HepG2 (cell line): Measurements from ENCODE around the gene APC2. TPM values are rescaled to one million over a fixed set of nuclear protein-coding genes. Genes with fewer than 3 reads are reported as not detected.
A peak's percentile ranks its signal among the peaks of the same experiment; 100 is the strongest.

Experiments used
- KLF12 ChIP-seq: sonication (generic); formaldehyde crosslinking; IDR thresholded peaks from 2 replicates; pipeline ENCODE4 v1.4.0; 2020; ENCODE audit warnings: missing genetic modification reagents, borderline replicate concordance
- MIER2 ChIP-seq: IDR thresholded peaks from 2 replicates; pipeline ENCODE4 v1.6.1; 2016; ENCODE audit warnings: missing biosample characterization, missing genetic modification reagents
- SAFB2 ChIP-seq: sonication (generic); formaldehyde crosslinking; IDR thresholded peaks from 2 replicates; pipeline ENCODE4 v1.5.1; 2020; ENCODE audit warnings: missing genetic modification reagents, low read depth, mild to moderate bottlenecking, borderline replicate concordance
- SRSF4 ChIP-seq: fragments of 200-400 bp; formaldehyde crosslinking; IDR thresholded peaks from one replicate; pipeline ENCODE4 v1.6.1; 2018; ENCODE audit warnings: mild to moderate bottlenecking, low read depth, low read length, moderate library complexity; ENCODE audit not compliant: poor library complexity, severe bottlenecking
- SUZ12 ChIP-seq: fragments of 150-350 bp; IDR thresholded peaks from 2 replicates; pipeline ENCODE4 v1.6.1; 2014; ENCODE audit warnings: low read depth, low read length
- TCF12 ChIP-seq, 2 experiments: fragments of 450-650 bp in 1 of 2; sonication (generic) in 1 of 2; formaldehyde crosslinking in 1 of 2; IDR thresholded peaks; 2 replicates each; pipeline versions ENCODE4 v1.6.1 to v1.8.0; 2017 to 2022; ENCODE audit warnings: antibody characterized with exemption in 1 of 2, mild to moderate bottlenecking in 1 of 2, missing genetic modification reagents in 1 of 2, moderate library complexity in 1 of 2
- ZNF263 ChIP-seq: sonication (generic); formaldehyde crosslinking; IDR thresholded peaks from 2 replicates; pipeline ENCODE4 v1.4.0; 2020; ENCODE audit warnings: missing genetic modification reagents
- ZNF446 ChIP-seq: sonication (generic); formaldehyde crosslinking; IDR thresholded peaks from 2 replicates; pipeline ENCODE4 v1.5.0; 2020; ENCODE audit warnings: mild to moderate bottlenecking, missing genetic modification reagents
- ZNF468 ChIP-seq: sonication (generic); formaldehyde crosslinking; IDR thresholded peaks from 2 replicates; pipeline ENCODE4 v1.8.0; 2022; ENCODE audit warnings: mild to moderate bottlenecking, moderate library complexity, missing genetic modification reagents
- ZNF878 ChIP-seq: sonication (generic); formaldehyde crosslinking; IDR thresholded peaks from 2 replicates; pipeline ENCODE4 v1.8.1; 2023; ENCODE audit warnings: mild to moderate bottlenecking, missing genetic modification reagents, moderate library complexity
- polyA plus RNA-seq, 8 experiments: library from polyadenylated mRNA; depleted of rRNA in 3 of 8; stranded (reverse) in 7 of 8; unstranded in 1 of 8; fragments of >200 nt; fragmentation: Illumina TruSeq in 4 of 8; extraction: Trizol in 4 of 8; gene quantifications; 2 replicates each; pipeline versions ENCODE4 v1.2.1 to v1.2.3, GENCODE V29; 2011 to 2016; ENCODE audit warnings: low read depth in 4 of 8, missing spikeins in 1 of 8, mixed read lengths in 1 of 8; ENCODE audit not compliant: insufficient read depth in 1 of 8
- total RNA-seq, 5 experiments: library from RNA; depleted of rRNA; stranded (reverse); fragments of >200 nt; fragmentation: Illumina TruSeq; extraction: Trizol; gene quantifications; 2 replicates each; pipeline ENCODE4 v1.2.3, GENCODE V29; 2016; ENCODE audit warnings: low read depth in 1 of 5
- TF ChIP-seq, protein P1 (sequence below): sonication (generic); formaldehyde crosslinking; IDR thresholded peaks from 2 replicates; pipeline ENCODE4 v1.5.0; 2020; ENCODE audit warnings: missing genetic modification reagents, mild to moderate bottlenecking, borderline replicate concordance
- TF ChIP-seq, protein P2 (sequence below): sonication (generic); formaldehyde crosslinking; IDR thresholded peaks from 2 replicates; pipeline ENCODE4 v1.4.0; 2020; ENCODE audit warnings: missing genetic modification reagents, mild to moderate bottlenecking, borderline replicate concordance
- TF ChIP-seq, protein P3 (sequence below): sonication (generic); formaldehyde crosslinking; IDR thresholded peaks from 2 replicates; pipeline ENCODE4 v1.9.0; 2022; ENCODE audit warnings: missing genetic modification reagents, mild to moderate bottlenecking, borderline replicate concordance
- TF ChIP-seq, protein P4 (sequence below): sonication (generic); formaldehyde crosslinking; IDR thresholded peaks from 2 replicates; pipeline ENCODE4 v1.4.0; 2020; ENCODE audit warnings: low read depth, mild to moderate bottlenecking, missing genetic modification reagents
- TF ChIP-seq, protein P5 (sequence below): sonication (generic); formaldehyde crosslinking; IDR thresholded peaks from 2 replicates; pipeline ENCODE4 v1.5.0; 2020; ENCODE audit warnings: mild to moderate bottlenecking, missing genetic modification reagents
- TF ChIP-seq, protein P6 (sequence below): IDR thresholded peaks from 2 replicates; pipeline ENCODE4 v1.6.1; 2012; ENCODE audit warnings: low read depth, low read length, improper control_type of control experiment

The APC2 gene
- total and polyA plus RNA-seq, 2 of the 13 experiments (the other 11 are each of a cell fraction or from before 2014, with no cell fraction given), result 0.08 to 0.22 TPM

DNA sequence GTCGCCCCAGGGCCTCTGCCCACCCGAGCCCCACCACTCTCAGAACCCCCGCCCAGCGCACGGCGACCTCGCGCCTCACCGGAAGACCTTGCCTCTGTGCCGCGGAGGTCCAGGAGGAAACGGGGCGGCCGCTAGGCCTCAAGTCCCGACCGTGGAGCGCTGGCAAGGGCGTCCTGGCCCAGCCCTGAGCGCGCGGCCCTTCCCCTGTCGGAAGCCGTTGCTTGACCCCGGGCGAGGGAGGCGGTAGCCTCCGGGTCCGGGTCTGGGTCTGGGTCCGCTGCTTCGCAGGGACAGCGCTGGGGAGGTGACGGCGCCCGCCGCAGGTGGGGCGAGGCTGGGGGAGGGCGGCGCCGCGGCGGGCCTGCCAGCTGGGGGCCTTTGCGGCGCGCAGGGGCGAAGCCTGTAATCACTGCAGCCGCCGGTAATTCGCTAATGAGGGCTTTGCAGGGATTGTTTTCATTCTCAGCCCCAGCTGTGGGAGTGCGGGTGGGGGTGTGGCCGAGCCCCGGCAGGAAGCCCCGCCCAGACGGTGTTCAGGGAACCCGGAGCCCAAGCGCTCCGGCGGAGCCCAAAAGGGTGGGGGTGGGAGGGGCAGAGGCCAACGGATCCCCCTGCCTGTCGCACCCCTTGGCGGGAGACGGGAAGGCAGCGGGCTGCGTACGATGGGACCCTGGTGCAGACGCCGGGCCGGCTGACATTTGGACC is 20.5 kb downstream of the APC2 start (continued):
- TF ChIP-seq ZNF263 (CRISPR knock-in tag) (0 out of 2 replicates have a peak, but pooled peaks have one; percentile 10), KLF12 (CRISPR knock-in tag) (peak; percentile 28; the same call in 1 of the 2 replicates), SAFB2 (CRISPR knock-in tag) (no peak), SRSF4 (no peak), ZNF878 (CRISPR knock-in tag) (no peak), ZNF468 (no peak), MIER2 (CRISPR knock-in tag) (no peak), SUZ12 (no peak), TCF12 (IDR thresholded peaks at IDR 0.05) (no peak), TCF12 (CRISPR knock-in tag; IDR thresholded peaks at IDR 0.05) (0 out of 2 replicates have a peak, but pooled peaks have one; percentile 7), ZNF446 (CRISPR knock-in tag) (0 out of 2 replicates have a peak, but pooled peaks have one; percentile 34)
- TF ChIP-seq, protein P1, sequence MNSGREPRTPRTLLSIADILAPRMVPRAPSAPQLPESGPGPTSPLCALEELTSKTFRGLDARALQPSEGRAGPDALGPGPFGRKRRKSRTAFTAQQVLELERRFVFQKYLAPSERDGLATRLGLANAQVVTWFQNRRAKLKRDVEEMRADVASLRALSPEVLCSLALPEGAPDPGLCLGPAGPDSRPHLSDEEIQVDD (CRISPR knock-in tag), result no peak
- TF ChIP-seq, protein P2, sequence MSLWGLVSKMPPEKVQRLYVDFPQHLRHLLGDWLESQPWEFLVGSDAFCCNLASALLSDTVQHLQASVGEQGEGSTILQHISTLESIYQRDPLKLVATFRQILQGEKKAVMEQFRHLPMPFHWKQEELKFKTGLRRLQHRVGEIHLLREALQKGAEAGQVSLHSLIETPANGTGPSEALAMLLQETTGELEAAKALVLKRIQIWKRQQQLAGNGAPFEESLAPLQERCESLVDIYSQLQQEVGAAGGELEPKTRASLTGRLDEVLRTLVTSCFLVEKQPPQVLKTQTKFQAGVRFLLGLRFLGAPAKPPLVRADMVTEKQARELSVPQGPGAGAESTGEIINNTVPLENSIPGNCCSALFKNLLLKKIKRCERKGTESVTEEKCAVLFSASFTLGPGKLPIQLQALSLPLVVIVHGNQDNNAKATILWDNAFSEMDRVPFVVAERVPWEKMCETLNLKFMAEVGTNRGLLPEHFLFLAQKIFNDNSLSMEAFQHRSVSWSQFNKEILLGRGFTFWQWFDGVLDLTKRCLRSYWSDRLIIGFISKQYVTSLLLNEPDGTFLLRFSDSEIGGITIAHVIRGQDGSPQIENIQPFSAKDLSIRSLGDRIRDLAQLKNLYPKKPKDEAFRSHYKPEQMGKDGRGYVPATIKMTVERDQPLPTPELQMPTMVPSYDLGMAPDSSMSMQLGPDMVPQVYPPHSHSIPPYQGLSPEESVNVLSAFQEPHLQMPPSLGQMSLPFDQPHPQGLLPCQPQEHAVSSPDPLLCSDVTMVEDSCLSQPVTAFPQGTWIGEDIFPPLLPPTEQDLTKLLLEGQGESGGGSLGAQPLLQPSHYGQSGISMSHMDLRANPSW, result no peak
- TF ChIP-seq, protein P3, sequence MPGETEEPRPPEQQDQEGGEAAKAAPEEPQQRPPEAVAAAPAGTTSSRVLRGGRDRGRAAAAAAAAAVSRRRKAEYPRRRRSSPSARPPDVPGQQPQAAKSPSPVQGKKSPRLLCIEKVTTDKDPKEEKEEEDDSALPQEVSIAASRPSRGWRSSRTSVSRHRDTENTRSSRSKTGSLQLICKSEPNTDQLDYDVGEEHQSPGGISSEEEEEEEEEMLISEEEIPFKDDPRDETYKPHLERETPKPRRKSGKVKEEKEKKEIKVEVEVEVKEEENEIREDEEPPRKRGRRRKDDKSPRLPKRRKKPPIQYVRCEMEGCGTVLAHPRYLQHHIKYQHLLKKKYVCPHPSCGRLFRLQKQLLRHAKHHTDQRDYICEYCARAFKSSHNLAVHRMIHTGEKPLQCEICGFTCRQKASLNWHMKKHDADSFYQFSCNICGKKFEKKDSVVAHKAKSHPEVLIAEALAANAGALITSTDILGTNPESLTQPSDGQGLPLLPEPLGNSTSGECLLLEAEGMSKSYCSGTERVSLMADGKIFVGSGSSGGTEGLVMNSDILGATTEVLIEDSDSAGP, result peak; percentile 60; the same call in 1 of the 2 replicates
- TF ChIP-seq, protein P4, sequence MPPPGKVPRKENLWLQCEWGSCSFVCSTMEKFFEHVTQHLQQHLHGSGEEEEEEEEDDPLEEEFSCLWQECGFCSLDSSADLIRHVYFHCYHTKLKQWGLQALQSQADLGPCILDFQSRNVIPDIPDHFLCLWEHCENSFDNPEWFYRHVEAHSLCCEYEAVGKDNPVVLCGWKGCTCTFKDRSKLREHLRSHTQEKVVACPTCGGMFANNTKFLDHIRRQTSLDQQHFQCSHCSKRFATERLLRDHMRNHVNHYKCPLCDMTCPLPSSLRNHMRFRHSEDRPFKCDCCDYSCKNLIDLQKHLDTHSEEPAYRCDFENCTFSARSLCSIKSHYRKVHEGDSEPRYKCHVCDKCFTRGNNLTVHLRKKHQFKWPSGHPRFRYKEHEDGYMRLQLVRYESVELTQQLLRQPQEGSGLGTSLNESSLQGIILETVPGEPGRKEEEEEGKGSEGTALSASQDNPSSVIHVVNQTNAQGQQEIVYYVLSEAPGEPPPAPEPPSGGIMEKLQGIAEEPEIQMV (CRISPR knock-in tag), result 0 out of 2 replicates have a peak, but pooled peaks have one; percentile 15
- TF ChIP-seq, protein P5, sequence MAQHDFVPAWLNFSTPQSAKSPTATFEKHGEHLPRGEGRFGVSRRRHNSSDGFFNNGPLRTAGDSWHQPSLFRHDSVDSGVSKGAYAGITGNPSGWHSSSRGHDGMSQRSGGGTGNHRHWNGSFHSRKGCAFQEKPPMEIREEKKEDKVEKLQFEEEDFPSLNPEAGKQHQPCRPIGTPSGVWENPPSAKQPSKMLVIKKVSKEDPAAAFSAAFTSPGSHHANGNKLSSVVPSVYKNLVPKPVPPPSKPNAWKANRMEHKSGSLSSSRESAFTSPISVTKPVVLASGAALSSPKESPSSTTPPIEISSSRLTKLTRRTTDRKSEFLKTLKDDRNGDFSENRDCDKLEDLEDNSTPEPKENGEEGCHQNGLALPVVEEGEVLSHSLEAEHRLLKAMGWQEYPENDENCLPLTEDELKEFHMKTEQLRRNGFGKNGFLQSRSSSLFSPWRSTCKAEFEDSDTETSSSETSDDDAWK (CRISPR knock-in tag), result no peak
- TF ChIP-seq, protein P6, sequence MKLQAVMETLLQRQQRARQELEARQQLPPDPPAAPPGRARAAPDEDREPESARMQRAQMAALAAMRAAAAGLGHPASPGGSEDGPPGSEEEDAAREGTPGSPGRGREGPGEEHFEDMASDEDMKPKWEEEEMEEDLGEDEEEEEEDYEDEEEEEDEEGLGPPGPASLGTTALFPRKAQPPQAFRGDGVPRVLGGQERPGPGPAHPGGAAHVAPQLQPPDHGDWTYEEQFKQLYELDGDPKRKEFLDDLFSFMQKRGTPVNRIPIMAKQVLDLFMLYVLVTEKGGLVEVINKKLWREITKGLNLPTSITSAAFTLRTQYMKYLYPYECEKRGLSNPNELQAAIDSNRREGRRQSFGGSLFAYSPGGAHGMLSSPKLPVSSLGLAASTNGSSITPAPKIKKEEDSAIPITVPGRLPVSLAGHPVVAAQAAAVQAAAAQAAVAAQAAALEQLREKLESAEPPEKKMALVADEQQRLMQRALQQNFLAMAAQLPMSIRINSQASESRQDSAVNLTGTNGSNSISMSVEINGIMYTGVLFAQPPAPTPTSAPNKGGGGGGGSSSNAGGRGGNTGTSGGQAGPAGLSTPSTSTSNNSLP, result no peak
